ENCODE data around the gene SMIM24.
"Not testable (repeated sequence)": the region's sequence is repeated elsewhere in the genome, so short reads cannot be mapped to it uniquely, and the experiment has no call there.

Gene SMIM24

DNA sequence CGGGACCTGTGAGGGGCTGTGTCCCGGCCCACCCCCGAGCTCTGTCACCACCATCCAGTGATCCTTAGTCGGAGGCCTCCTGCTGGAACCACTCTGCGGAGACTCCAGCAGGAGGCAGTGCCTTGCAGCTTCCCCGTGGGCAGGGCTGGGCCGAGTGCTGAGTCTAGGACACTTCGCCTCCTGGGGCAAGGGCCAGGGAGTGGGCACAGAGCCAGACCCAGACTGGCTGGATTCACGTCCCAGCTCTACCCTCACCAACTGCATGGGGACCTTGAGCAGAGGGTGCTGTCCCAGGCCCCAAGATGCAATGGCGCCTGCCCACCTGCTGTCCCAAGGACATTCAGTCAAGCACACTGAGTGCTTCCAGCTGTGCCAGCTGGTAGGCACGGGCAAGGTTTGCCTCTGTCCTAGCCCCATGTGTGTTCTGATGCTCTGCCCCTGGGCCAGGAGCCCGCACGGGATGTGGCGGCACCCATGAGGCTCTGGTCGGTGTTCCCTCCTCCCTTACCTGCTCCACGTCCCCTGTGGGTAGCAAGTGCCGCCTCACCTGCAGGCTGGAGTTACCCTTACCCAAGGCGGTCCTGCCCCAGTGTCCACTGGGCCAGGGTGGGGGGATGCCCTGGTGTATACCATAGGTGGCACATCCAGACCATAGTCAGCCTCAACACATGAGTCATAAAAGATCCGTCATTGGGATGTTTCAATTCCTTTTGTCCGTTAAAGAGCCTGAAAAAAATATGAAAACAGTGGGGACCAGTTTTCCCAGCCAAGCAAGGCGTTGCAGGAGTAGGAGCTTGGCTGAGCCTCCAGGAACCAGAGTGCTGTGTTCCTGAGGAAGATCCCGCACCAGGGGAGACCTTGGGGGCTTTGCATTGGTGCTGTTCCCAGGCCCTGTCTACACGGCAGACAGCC lies 33.2 kb upstream of the SMIM24 start:
- Histone ChIP-seq H3K27ac (ENCODE audit: low read depth, low read length) (no peak overlapping the region), H3K9me3 (ENCODE audit: control insufficient read depth, insufficient read depth, low read depth, low read length) (no peaks in the 10 kb centered on the region), H3K27me3 (ENCODE audit: control insufficient read depth, insufficient read depth, low read length) (no peaks in the 10 kb centered on the region), H3K9ac (ENCODE audit: low read length) (no peak overlapping the region), H3K36me3 (ENCODE audit: control insufficient read depth, insufficient read depth, low read length) (peaks cover 19% of the 10 kb centered on the region), H3K4me3 (ENCODE audit: low read depth, low read length) (no peak overlapping the region), H3K4me1 (ENCODE audit: control insufficient read depth, insufficient read depth, low read length) (peaks cover 27% of the 10 kb centered on the region)

DNA sequence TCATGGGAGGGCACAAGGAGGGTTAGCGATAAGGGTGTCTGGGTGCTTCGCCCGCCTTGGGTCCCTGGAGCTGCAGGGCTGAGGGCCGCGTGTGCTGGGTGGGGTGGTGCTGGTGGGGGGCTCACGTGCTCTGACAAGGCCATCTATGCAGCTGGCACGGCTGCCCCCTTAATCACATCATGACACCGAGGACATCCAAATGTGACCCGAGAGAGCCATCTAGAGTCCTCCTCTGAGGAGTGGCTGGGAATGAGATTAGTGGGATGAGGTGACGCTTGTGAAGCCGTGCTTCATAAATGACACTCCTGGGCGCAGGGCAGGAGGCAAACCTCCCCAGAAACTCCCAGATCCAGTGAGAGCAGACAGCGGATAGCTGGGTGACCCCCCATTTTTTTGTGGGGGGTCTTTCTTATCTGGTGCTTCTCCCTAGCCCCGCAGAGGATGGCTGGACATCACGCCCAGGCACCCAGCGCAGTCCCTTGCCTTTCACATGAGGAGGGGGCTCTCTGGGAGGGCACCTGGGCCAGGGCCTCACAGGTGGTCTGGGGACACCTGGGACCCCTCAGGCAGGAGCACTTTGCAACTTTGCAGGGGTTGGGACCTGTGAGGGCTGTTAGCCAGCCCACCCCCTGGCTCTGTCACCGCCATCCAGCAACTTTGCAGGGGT lies 32.4 kb upstream of the SMIM24 start:
- Histone ChIP-seq H3K27ac (ENCODE audit: low read depth, low read length) (no peak overlapping the region), H3K4me3 (ENCODE audit: low read depth, low read length) (no peak overlapping the region), H3K9ac (ENCODE audit: low read length) (no peak overlapping the region), H3K27me3 (ENCODE audit: control insufficient read depth, insufficient read depth, low read length) (no peaks in the 10 kb centered on the region), H3K9me3 (ENCODE audit: control insufficient read depth, insufficient read depth, low read depth, low read length) (no peaks in the 10 kb centered on the region), H3K4me1 (ENCODE audit: control insufficient read depth, insufficient read depth, low read length) (peaks cover 19% of the 10 kb centered on the region; the same call in 1 of the 2 replicates), H3K36me3 (ENCODE audit: control insufficient read depth, insufficient read depth, low read length) (peaks cover 19% of the 10 kb centered on the region)

DNA sequence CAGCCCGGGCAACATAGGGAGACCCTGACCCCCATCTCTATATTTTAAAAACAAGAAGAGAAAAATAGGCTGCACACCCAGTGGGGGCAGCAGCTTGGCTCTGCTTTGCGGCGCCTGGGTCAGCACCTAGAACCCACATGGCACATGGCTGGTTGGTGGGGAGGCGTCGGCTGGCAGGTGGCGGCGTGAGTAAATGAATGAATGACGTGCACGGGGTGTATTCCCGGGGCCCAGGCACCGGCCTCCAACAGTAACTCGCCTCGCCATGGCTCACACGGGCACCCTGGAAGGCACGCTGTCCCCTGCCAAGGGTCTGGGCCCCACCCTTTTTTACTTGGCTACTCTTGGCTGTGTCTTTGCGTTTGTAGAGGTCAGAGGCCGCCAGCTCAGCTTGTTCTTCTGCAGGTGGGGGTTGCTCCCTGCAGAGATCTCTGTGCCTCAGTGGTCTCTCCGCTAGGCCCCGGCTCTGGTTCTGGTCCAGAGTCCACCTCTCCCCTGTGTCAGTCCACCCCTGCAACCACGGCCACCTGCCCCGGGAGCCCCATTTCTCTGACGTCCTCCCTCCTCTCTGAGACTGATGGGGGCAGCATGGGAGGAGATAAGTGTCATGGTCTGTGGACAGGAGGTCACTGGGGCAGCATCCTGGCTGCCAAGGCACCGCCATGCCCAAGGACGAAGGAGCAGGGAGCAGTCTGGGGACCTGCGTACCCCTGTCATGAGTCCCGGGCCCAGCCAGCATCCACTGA lies 31.4 kb upstream of the SMIM24 start:
- Histone ChIP-seq H3K9me3 (ENCODE audit: control insufficient read depth, insufficient read depth, low read depth, low read length) (no peaks in the 10 kb centered on the region), H3K9ac (ENCODE audit: low read length) (no peak overlapping the region), H3K4me1 (ENCODE audit: control insufficient read depth, insufficient read depth, low read length) (peaks cover 17% of the 10 kb centered on the region; the same call in 1 of the 2 replicates), H3K27me3 (ENCODE audit: control insufficient read depth, insufficient read depth, low read length) (no peaks in the 10 kb centered on the region), H3K27ac (ENCODE audit: low read depth, low read length) (no peak overlapping the region), H3K36me3 (ENCODE audit: control insufficient read depth, insufficient read depth, low read length) (peaks cover 19% of the 10 kb centered on the region), H3K4me3 (ENCODE audit: low read depth, low read length) (no peak overlapping the region)

DNA sequence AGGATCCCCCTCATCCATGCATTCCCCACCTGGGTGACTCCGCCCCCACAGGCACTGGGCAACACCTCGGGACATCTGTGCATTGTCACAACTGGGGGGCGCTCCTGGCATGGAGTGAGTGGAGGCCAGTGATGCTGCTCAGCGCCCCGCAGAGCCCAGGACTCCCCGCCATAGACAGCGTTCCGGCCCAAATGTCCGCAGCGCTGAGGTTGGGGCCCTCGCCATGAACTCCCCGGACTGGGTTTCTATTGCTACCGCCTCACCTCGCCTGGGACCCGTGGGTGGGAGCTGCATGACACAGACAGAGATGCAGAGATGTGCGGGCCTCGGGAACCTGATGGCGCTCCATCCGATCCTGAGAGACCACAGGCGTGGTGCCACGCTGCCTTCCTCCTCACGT lies 30.4 kb upstream of the SMIM24 start:
- H3K9me3 ChIP-seq (ENCODE audit: control insufficient read depth, insufficient read depth, low read depth, low read length): no peaks in the 10 kb centered on the region
- H3K27ac ChIP-seq (ENCODE audit: low read depth, low read length): no peak overlapping the region
- H3K4me3 ChIP-seq (ENCODE audit: low read depth, low read length): no peak overlapping the region
- peaks cover 19% of the 10 kb centered on the region for H3K36me3 ChIP-seq (ENCODE audit: control insufficient read depth, insufficient read depth, low read length)
- no peaks in the 10 kb centered on the region for H3K27me3 ChIP-seq (ENCODE audit: control insufficient read depth, insufficient read depth, low read length)
- peaks cover 14% of the 10 kb centered on the region; the same call in 1 of the 2 replicates for H3K4me1 ChIP-seq (ENCODE audit: control insufficient read depth, insufficient read depth, low read length)
- no peak overlapping the region for H3K9ac ChIP-seq (ENCODE audit: low read length)

DNA sequence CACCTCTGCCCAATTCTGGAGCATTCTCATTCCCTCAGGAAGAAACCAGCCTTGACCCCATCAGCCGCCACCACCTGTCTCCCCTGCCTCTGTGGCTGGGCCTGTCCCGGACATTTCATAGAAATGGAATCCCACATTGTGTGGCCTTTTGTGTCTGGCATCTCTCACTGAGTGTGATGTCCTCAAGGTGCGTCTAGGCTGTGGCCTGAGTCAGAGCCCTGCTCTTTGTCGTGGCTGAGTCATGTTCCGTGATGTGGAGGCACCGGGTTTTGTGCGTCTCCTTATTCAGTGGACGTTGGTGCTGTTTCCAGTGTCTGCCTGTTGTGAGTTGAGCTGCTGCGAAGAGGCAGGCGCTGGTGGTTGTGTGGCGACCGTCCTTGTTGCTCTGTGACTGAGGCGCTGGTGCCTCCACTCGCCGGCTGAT lies 29.3 kb upstream of the SMIM24 start:
- H3K27me3 ChIP-seq (ENCODE audit: control insufficient read depth, insufficient read depth, low read length): no peaks in the 10 kb centered on the region
- H3K4me3 ChIP-seq (ENCODE audit: low read depth, low read length): no peak overlapping the region
- no peak overlapping the region for H3K27ac ChIP-seq (ENCODE audit: low read depth, low read length)
- no peaks in the 10 kb centered on the region for H3K9me3 ChIP-seq (ENCODE audit: control insufficient read depth, insufficient read depth, low read depth, low read length)
- H3K9ac ChIP-seq (ENCODE audit: low read length): no peak overlapping the region
- H3K4me1 ChIP-seq (ENCODE audit: control insufficient read depth, insufficient read depth, low read length): peaks cover 6% of the 10 kb centered on the region; the same call in 1 of the 2 replicates
- peaks cover 19% of the 10 kb centered on the region for H3K36me3 ChIP-seq (ENCODE audit: control insufficient read depth, insufficient read depth, low read length)

DNA sequence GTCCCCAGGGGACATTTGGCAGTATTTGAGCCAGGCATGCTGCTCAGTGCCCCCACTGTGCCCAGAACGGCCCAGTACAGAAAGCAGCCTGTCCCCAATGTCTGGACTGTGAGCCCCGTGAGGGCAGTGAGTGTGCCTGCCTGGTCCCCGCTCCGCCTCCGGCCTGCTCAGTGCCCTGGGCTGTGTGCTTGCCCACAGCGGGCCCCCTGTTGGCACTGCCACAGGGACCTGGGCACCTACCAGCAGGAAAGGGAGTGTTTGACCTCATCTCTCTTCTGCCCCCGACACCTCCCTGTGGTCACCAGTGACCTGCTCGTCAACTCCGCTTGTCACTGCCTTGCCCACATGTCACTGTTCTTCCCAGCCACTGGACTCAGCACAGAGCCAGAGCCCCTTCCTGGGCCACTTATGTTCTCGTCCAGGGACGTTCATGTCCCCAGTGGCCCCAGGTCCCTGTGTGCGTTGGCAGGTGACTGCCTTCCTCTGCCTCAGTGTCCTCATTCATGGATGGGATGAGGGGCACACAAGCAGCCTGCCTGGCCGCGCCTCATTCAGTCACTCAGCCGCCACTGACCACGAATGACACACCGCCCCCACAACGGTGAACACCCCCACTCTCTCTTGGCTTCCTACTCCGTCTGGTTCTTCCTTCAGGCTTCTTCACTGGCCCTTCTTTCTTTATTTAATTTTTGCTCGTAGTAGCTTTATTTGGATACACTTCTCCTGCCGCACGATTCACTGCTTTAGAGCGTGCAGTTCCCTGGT lies 28.6 kb upstream of the SMIM24 start:
- Histone ChIP-seq H3K9ac (ENCODE audit: low read length) (no peak overlapping the region), H3K4me3 (ENCODE audit: low read depth, low read length) (no peak overlapping the region), H3K9me3 (ENCODE audit: control insufficient read depth, insufficient read depth, low read depth, low read length) (no peaks in the 10 kb centered on the region), H3K4me1 (ENCODE audit: control insufficient read depth, insufficient read depth, low read length) (peaks cover 6% of the 10 kb centered on the region; the same call in 1 of the 2 replicates), H3K27me3 (ENCODE audit: control insufficient read depth, insufficient read depth, low read length) (no peaks in the 10 kb centered on the region), H3K27ac (ENCODE audit: low read depth, low read length) (no peak overlapping the region), H3K36me3 (ENCODE audit: control insufficient read depth, insufficient read depth, low read length) (peaks cover 19% of the 10 kb centered on the region)

DNA sequence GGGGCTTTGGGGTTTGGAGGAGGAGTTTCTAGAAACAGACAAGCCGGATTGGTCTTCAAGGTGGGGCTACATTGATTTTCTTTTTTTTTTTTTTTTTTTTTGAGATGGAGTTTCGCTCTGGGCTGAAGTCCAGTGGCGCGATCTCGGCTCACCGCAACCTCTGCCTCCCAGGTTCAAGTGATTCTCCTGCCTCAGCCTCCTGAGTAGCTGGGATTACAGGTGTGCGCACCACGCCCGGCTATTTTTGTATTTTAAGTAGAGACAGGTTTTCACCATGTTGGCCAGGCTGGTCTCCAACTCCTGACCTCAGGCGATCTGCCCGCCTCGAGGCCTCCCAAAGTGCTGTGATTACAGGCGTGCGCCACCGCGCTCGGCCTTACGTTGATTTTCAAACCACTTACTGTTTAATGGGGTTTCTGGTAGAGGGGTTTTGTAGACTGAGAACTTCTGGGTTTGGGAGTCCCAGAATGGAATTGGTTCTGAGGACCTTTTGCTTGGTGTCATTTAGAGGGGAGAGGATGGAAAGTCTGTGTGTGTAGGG lies 27.9 kb upstream of the SMIM24 start:
- H3K4me1 ChIP-seq (ENCODE audit: control insufficient read depth, insufficient read depth, low read length); H3K9ac ChIP-seq (ENCODE audit: low read length); H3K9me3 ChIP-seq (ENCODE audit: control insufficient read depth, insufficient read depth, low read depth, low read length); H3K27ac ChIP-seq (ENCODE audit: low read depth, low read length); H3K27me3 ChIP-seq (ENCODE audit: control insufficient read depth, insufficient read depth, low read length): not testable (repeated sequence)
- Histone ChIP-seq H3K4me3 (ENCODE audit: low read depth, low read length) (peak overlapping the region; percentile 74; the same call in 1 of the 2 replicates), H3K36me3 (ENCODE audit: control insufficient read depth, insufficient read depth, low read length) (peaks cover 19% of the 10 kb centered on the region)

DNA sequence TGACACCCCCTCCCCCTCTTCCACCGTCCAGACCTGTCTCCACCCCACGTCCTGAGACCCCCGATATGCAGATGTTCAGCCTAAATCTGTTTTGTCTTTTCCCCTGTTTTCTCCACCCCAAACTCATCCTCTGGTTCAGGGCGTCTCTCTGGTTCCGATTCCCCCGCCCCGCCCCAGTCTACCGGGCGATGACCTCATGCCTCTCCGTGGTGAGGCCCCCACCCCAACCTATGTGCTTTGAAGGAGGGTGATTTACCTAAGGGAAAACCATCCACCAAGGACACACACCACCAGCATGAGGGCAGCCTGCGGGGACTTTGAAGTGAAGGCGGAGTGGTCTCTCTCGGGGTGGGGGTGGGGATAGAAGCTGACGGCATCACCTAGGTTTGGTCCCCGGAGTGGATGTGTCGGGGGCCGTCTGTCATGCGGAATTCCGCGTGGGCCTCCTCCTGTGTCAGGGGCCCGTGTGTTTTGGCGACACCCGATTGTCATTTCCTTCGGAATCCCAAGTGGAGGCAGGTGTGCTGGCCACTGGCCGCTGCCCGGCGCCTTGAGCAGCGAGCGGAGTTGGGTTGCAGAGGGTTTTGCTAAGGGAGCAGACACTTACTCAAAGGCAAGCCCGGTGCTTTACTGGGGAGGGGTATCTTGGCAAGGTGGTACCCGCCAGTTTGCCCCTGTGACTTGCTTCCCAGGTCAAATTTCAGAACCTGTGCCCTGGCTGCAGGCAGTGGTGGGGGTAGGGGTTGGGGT lies 27.2 kb upstream of the SMIM24 start:
- Histone ChIP-seq H3K4me3 (ENCODE audit: low read depth, low read length) (peak overlapping the region; percentile 74), H3K4me1 (ENCODE audit: control insufficient read depth, insufficient read depth, low read length) (peaks cover 2% of the 10 kb centered on the region; the same call in 1 of the 2 replicates), H3K9ac (ENCODE audit: low read length) (peak overlapping the region; percentile 79), H3K27ac (ENCODE audit: low read depth, low read length) (no peak overlapping the region), H3K36me3 (ENCODE audit: control insufficient read depth, insufficient read depth, low read length) (peaks cover 19% of the 10 kb centered on the region), H3K9me3 (ENCODE audit: control insufficient read depth, insufficient read depth, low read depth, low read length) (no peaks in the 10 kb centered on the region), H3K27me3 (ENCODE audit: control insufficient read depth, insufficient read depth, low read length) (no peaks in the 10 kb centered on the region)

DNA sequence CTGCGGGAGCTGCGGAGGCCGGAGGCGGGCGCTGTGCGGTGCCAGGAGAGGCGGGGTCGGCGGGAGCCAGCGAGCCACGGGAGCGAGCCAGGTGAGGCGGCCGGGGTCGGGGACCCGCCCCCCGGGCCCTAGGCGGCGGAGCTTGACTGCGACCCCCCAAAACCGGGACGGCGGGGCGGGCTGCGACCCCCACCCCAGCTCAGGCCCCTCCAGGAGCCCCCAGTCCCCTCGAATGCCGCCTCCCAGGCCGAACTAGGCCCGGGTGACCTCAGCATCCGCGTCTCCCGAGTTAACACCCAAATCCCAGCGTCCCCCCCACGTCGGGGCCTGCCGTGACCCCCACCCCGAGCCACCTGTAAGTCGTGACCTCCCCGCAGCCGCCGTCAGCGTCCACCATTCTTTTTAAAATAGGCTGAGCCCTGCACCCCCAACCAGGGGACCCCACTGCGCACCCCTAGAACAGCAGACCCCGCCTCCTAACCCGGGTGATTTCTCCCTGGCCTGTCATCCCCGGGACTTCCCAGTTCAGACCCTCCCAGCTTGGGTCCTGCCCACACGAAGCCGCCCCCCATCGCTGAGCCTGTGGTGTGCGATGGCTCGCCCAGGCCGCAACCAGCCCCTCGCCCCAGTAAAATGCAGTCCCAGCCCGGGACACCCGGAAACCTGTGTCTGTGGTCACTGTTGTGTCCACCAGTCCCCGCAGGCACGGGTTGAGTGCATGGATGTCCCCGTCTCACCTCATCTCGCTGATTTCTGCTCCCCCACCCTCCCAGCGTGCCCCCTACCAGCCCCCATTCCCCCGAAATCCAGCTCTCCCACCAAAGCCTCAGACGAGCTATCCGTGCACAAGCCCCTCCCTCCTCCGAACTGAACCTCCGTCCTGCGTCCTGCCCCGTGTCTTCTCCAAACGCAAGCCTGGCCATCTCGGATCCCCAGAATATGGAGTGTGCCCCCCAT lies 26.3 kb upstream of the SMIM24 start:
- peak overlapping the region; percentile 79 for H3K9ac ChIP-seq (ENCODE audit: low read length)
- no peaks in the 10 kb centered on the region for H3K9me3 ChIP-seq (ENCODE audit: control insufficient read depth, insufficient read depth, low read depth, low read length)
- peaks cover 2% of the 10 kb centered on the region; the same call in 1 of the 2 replicates for H3K4me1 ChIP-seq (ENCODE audit: control insufficient read depth, insufficient read depth, low read length)
- H3K36me3 ChIP-seq (ENCODE audit: control insufficient read depth, insufficient read depth, low read length): peaks cover 19% of the 10 kb centered on the region
- H3K27me3 ChIP-seq (ENCODE audit: control insufficient read depth, insufficient read depth, low read length): no peaks in the 10 kb centered on the region
- H3K27ac ChIP-seq (ENCODE audit: low read depth, low read length): peak overlapping the region; percentile 51; the same call in 1 of the 2 replicates
- peak overlapping the region; percentile 74 for H3K4me3 ChIP-seq (ENCODE audit: low read depth, low read length)
